HepG2 (cell line): ENCODE results near the gene SLC6A8. TPM values are rescaled to one million over a fixed set of nuclear protein-coding genes. Genes with fewer than 3 reads are reported as not detected.

Source experiments
- ATF5 ChIP-seq: sonication (generic); formaldehyde crosslinking; IDR thresholded peaks from 2 replicates; pipeline ENCODE4 v1.4.0; 2020; ENCODE audit warnings: mild to moderate bottlenecking, low read depth, missing genetic modification reagents
- ATF7 ChIP-seq, 2 experiments: fragments of 450-650 bp in 1 of 2; sonication (generic) in 1 of 2; formaldehyde crosslinking in 1 of 2; IDR thresholded peaks; 2 replicates each; pipeline versions ENCODE4 v1.4.0 to v1.6.1; 2016 to 2020; ENCODE audit warnings: antibody characterized with exemption in 1 of 2, mild to moderate bottlenecking in 1 of 2, missing genetic modification reagents in 1 of 2
- ATF7-NPFF ChIP-seq: sonication (generic); formaldehyde crosslinking; IDR thresholded peaks from 2 replicates; pipeline ENCODE4 v1.8.1; 2023; ENCODE audit warnings: mild to moderate bottlenecking, low read depth, missing genetic modification reagents, moderate library complexity
- BRF2 ChIP-seq: sonication (generic); formaldehyde crosslinking; IDR thresholded peaks from 2 replicates; pipeline ENCODE4 v1.8.1; 2022; ENCODE audit warnings: mild to moderate bottlenecking, missing genetic modification reagents
- CEBPB ChIP-seq: IDR thresholded peaks from 2 replicates; pipeline ENCODE4 v1.6.1; 2011; ENCODE audit warnings: low read depth, low read length, improper control_type of control experiment, borderline replicate concordance
- CEBPG ChIP-seq: IDR thresholded peaks from 2 replicates; pipeline ENCODE4 v1.6.1; 2016
- CENPBD1 ChIP-seq: sonication (generic); formaldehyde crosslinking; IDR thresholded peaks from 2 replicates; pipeline ENCODE4 v1.8.0; 2022; ENCODE audit warnings: missing genetic modification reagents, low read depth, mild to moderate bottlenecking, borderline replicate concordance
- CHCHD3 ChIP-seq: sonication (generic); formaldehyde crosslinking; IDR thresholded peaks from 2 replicates; pipeline ENCODE4 v1.8.0; 2022; ENCODE audit warnings: mild to moderate bottlenecking, missing genetic modification reagents, moderate library complexity
- FOXP1 ChIP-seq, 2 experiments: fragments of 450-650 bp in 1 of 2; IDR thresholded peaks; 2 replicates each; pipeline ENCODE4 v1.6.1; 2017 to 2018; ENCODE audit warnings: antibody characterized with exemption in 1 of 2
- HDAC1 ChIP-seq: sonication (generic); formaldehyde crosslinking; IDR thresholded peaks from 2 replicates; pipeline ENCODE4 v1.5.1; 2020; ENCODE audit warnings: mild to moderate bottlenecking, missing genetic modification reagents
- HNRNPLL ChIP-seq: fragments of 200-400 bp; formaldehyde crosslinking; IDR thresholded peaks from 2 replicates; pipeline ENCODE4 v1.6.1; 2017; ENCODE audit warnings: mild to moderate bottlenecking, low read depth, low read length; ENCODE audit not compliant: poor library complexity, severe bottlenecking
- LBX2 ChIP-seq: sonication (generic); formaldehyde crosslinking; IDR thresholded peaks from 2 replicates; pipeline ENCODE4 v1.5.0; 2020; ENCODE audit warnings: missing genetic modification reagents, mild to moderate bottlenecking, borderline replicate concordance
- LCORL ChIP-seq, 2 experiments: fragments of 450-650 bp in 1 of 2; sonication (generic) in 1 of 2; formaldehyde crosslinking in 1 of 2; IDR thresholded peaks; 2 replicates each; pipeline versions ENCODE4 v1.5.0 to v1.6.1; 2017 to 2020; ENCODE audit warnings: antibody characterized with exemption in 1 of 2, missing genetic modification reagents in 1 of 2
- MYC ChIP-seq: sonication (generic); formaldehyde crosslinking; IDR thresholded peaks from 2 replicates; pipeline ENCODE4 v1.9.0; 2021; ENCODE audit warnings: missing genetic modification reagents, borderline replicate concordance
- NFE2L2 ChIP-seq: fragments of 150-350 bp; IDR thresholded peaks from 2 replicates; pipeline ENCODE4 v1.6.1; 2014; ENCODE audit warnings: low read length
- NONO ChIP-seq, 2 experiments: fragments of 450-650 bp in 1 of 2; sonication (generic) in 1 of 2; formaldehyde crosslinking in 1 of 2; IDR thresholded peaks in 1 of 2; conservative IDR thresholded peaks in 1 of 2; 2 replicates each; pipeline versions ENCODE4 v1.6.1 to v1.8.0; 2017 to 2022; ENCODE audit warnings: mild to moderate bottlenecking in 1 of 2, missing genetic modification reagents in 1 of 2, moderate library complexity in 1 of 2
- SNRNP70 ChIP-seq: fragments of 200-400 bp; formaldehyde crosslinking; IDR thresholded peaks from 2 replicates; pipeline ENCODE4 v1.6.1; 2017; ENCODE audit warnings: mild to moderate bottlenecking, low read depth, low read length, moderate library complexity
- SRF ChIP-seq: IDR thresholded peaks from 2 replicates; pipeline ENCODE4 v1.6.1; 2011; ENCODE audit warnings: mild to moderate bottlenecking, low read depth, low read length, moderate library complexity
- TRAFD1 ChIP-seq: sonication (generic); formaldehyde crosslinking; IDR thresholded peaks from 2 replicates; pipeline ENCODE4 v1.5.1; 2020; ENCODE audit warnings: missing genetic modification reagents, mild to moderate bottlenecking, borderline replicate concordance
- ZBTB34 ChIP-seq: sonication (generic); formaldehyde crosslinking; IDR thresholded peaks from 2 replicates; pipeline ENCODE4 v1.8.0; 2022; ENCODE audit warnings: mild to moderate bottlenecking, missing genetic modification reagents
- ZNF101 ChIP-seq: sonication (generic); formaldehyde crosslinking; IDR thresholded peaks from 2 replicates; pipeline ENCODE4 v1.4.0; 2020; ENCODE audit warnings: mild to moderate bottlenecking, low read depth, missing genetic modification reagents, borderline replicate concordance
- ZNF234 ChIP-seq: sonication (generic); formaldehyde crosslinking; conservative IDR thresholded peaks from 2 replicates; pipeline ENCODE4 v1.5.1; 2020; ENCODE audit warnings: mild to moderate bottlenecking, missing genetic modification reagents
- ZNF563 ChIP-seq: sonication (generic); formaldehyde crosslinking; IDR thresholded peaks from 2 replicates; pipeline ENCODE4 v1.8.0; 2022; ENCODE audit warnings: mild to moderate bottlenecking, moderate library complexity, missing genetic modification reagents
- ZNF614 ChIP-seq: IDR thresholded peaks from 2 replicates; pipeline ENCODE4 v1.6.1; 2018; ENCODE audit warnings: missing biosample characterization, missing genetic modification reagents, inconsistent platforms, borderline replicate concordance
- ZSCAN9 ChIP-seq: IDR thresholded peaks from 2 replicates; pipeline ENCODE4 v1.6.1; 2016; ENCODE audit warnings: borderline replicate concordance
- polyA plus RNA-seq, 8 experiments: library from polyadenylated mRNA; depleted of rRNA in 3 of 8; stranded (reverse) in 7 of 8; unstranded in 1 of 8; fragments of >200 nt; fragmentation: Illumina TruSeq in 4 of 8; extraction: Trizol in 4 of 8; gene quantifications; 2 replicates each; pipeline versions ENCODE4 v1.2.1 to v1.2.3, GENCODE V29; 2011 to 2016; ENCODE audit warnings: low read depth in 4 of 8, missing spikeins in 1 of 8, mixed read lengths in 1 of 8; ENCODE audit not compliant: insufficient read depth in 1 of 8
- total RNA-seq, 5 experiments: library from RNA; depleted of rRNA; stranded (reverse); fragments of >200 nt; fragmentation: Illumina TruSeq; extraction: Trizol; gene quantifications; 2 replicates each; pipeline ENCODE4 v1.2.3, GENCODE V29; 2016; ENCODE audit warnings: low read depth in 1 of 5

SLC6A8 gene
- total and polyA plus RNA-seq, 2 of the 13 experiments (the other 11 are each of a cell fraction or from before 2014, with no cell fraction given) = 13.9 to 176 TPM

GRCh38 chrX:153708415-153708814, 20.7 kb downstream of the SLC6A8 start (continued):
- TF ChIP-seq TRAFD1 (CRISPR knock-in tag) (no peak), ZSCAN9 (CRISPR knock-in tag) (no peak), CEBPB (no peak), LCORL (IDR thresholded peaks at IDR 0.05) (no peak), LCORL (CRISPR knock-in tag; IDR thresholded peaks at IDR 0.05) (no peak), LBX2 (no peak), ZNF101 (no peak), HNRNPLL (no peak), SNRNP70 (no peak), ZNF563 (CRISPR knock-in tag) (no peak), SRF (no peak), MYC (CRISPR knock-in tag) (no peak), ZNF234 (CRISPR knock-in tag) (no peak), ATF5 (CRISPR knock-in tag) (no peak), HDAC1 (CRISPR knock-in tag) (no peak), FOXP1 (IDR thresholded peaks at IDR 0.05) (no peak), FOXP1 (CRISPR knock-in tag; IDR thresholded peaks at IDR 0.05) (no peak), ATF7 (IDR thresholded peaks at IDR 0.05) (no peak), ATF7 (CRISPR knock-in tag; IDR thresholded peaks at IDR 0.05) (no peak), CHCHD3 (no peak), CENPBD1 (no peak), ZNF614 (CRISPR knock-in tag) (no peak), ATF7-NPFF (no peak), BRF2 (no peak), CEBPG (CRISPR knock-in tag) (no peak), NFE2L2 (no peak), NONO (IDR thresholded peaks at IDR 0.05) (no peak), NONO (CRISPR knock-in tag; conservative IDR thresholded peaks at IDR 0.05) (0 out of 2 replicates have a peak, but pooled peaks have one; percentile 21), ZBTB34 (no peak)
